NCI-H1436 treated with DMSO at 0.1 percent for 48 hours (cell line): ENCODE data around the gene PPP1R9B.
A peak's percentile ranks its signal among the peaks of the same experiment; 100 is the strongest.

Experiments used
- DNase-seq: peaks from one replicate; lab custom pipeline; 2025; lab: John Stamatoyannopoulos, UW

The PPP1R9B gene

GRCh38 chr17:50122945-50123344 lies 27.5 kb downstream of the PPP1R9B start:
- peak; percentile 16 for DNase-seq

GRCh38 chr17:50120475-50121253 lies 29.8 kb downstream of the PPP1R9B start:
- no peak for DNase-seq

- no peak for DNase-seq
Measured at GRCh38 chr17:50118828-50119218, 31.7 kb downstream of the PPP1R9B start.

- no peak for DNase-seq
Measured at GRCh38 chr17:50118076-50118827, 32.2 kb downstream of the PPP1R9B start.

GRCh38 chr17:50117202-50118051 lies 33.0 kb downstream of the PPP1R9B start:
- DNase-seq = no peak

- DNase-seq = no peak
Measured at GRCh38 chr17:50115756-50116155, 34.7 kb downstream of the PPP1R9B start.

- DNase-seq = peak; percentile 11
Measured at GRCh38 chr17:50114849-50115357, 35.6 kb downstream of the PPP1R9B start.

- no peak for DNase-seq
Measured at GRCh38 chr17:50114401-50114800, 36.1 kb downstream of the PPP1R9B start.

- no peak for DNase-seq
Measured at GRCh38 chr17:50113624-50114320, 36.7 kb downstream of the PPP1R9B start.

GRCh38 chr17:50112694-50113093 lies 37.8 kb downstream of the PPP1R9B start:
- no peak for DNase-seq

GRCh38 chr17:50111673-50112655 lies 38.5 kb downstream of the PPP1R9B start:
- no peak for DNase-seq

- DNase-seq = no peak
Measured at GRCh38 chr17:50110591-50111349, 39.7 kb downstream of the PPP1R9B start.

GRCh38 chr17:50109785-50110184 lies 40.7 kb downstream of the PPP1R9B start:
- no peak for DNase-seq

GRCh38 chr17:50109207-50109606 lies 41.3 kb downstream of the PPP1R9B start:
- no peak for DNase-seq

- DNase-seq = no peak
Measured at GRCh38 chr17:50108556-50108955, 41.9 kb downstream of the PPP1R9B start.

- no peak for DNase-seq
Measured at GRCh38 chr17:50107790-50108414, 42.6 kb downstream of the PPP1R9B start.

GRCh38 chr17:50106393-50107131 lies 43.9 kb downstream of the PPP1R9B start:
- DNase-seq = no peak

GRCh38 chr17:50105811-50106210 lies 44.7 kb downstream of the PPP1R9B start:
- DNase-seq = no peak
